ENCODE results near the gene FAAP100. TPM values are rescaled to one million over a fixed set of nuclear protein-coding genes. Genes with fewer than 3 reads are reported as not detected.
A peak's percentile ranks its signal among the peaks of the same experiment; 100 is the strongest.

FAAP100 gene
- total RNA-seq, 1 donor from 2014 or later = 15.4 TPM

DNA sequence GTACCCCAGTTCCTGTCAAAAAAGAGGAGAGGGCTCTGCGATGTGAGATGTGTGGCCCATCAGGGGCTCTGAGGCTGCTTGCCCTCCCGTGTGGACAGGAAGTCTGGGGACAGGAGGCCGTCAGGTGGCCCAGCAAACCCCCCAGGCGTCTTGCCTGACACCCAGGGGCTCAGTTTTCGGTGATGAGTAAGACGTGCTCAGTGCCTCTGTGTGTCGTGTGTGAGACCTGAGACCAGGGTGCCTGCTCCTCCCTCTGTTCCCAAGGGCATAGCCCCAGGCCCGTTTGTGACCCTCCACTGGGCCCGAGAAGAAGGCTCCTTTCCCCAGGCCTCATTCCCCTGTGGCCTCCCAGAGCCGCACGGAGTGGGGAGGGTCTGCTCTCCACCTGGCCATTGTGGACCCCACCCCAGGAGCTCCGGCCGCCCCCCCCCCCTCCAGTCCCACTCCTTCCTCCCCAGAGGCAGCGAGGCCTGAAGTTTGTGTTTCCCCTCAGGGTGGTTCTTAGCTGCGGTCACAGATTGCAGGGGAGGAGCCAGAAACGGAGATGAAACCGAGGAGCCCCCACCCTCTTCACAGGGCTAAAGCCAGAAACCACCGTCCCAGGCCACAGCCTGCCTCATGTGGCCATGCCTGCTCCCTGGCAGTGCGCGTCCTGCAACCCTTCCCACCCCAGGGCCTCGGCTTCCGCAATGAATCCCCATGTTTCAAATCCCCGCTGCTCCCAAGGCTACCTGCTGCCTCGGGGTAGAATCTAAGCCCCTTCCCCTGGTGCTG is 34.6 kb downstream of the FAAP100 start:
- intact Hi-C loops (cut with micrococcal nuclease) = no loop called here
- ATAC-seq = no peak
- peak; percentile 36 for DNase-seq

GRCh38 chr17:81517009-81517338 is 35.2 kb downstream of the FAAP100 start:
- ATAC-seq (no peak), DNase-seq (peak; percentile 26)
- intact Hi-C loops (cut with micrococcal nuclease) = no loop called here

- DNase-seq = peak; percentile 34
- intact Hi-C loops (cut with micrococcal nuclease) = no loop called here
- no peak for ATAC-seq
These were observed 35.7 kb downstream of the FAAP100 start for GRCh38 chr17:81516439-81516838.

GRCh38 chr17:81515530-81516041 is 36.6 kb downstream of the FAAP100 start:
- intact Hi-C loops (cut with micrococcal nuclease) = no loop called here
- ATAC-seq = no peak
- DNase-seq = peak; percentile 49

DNA sequence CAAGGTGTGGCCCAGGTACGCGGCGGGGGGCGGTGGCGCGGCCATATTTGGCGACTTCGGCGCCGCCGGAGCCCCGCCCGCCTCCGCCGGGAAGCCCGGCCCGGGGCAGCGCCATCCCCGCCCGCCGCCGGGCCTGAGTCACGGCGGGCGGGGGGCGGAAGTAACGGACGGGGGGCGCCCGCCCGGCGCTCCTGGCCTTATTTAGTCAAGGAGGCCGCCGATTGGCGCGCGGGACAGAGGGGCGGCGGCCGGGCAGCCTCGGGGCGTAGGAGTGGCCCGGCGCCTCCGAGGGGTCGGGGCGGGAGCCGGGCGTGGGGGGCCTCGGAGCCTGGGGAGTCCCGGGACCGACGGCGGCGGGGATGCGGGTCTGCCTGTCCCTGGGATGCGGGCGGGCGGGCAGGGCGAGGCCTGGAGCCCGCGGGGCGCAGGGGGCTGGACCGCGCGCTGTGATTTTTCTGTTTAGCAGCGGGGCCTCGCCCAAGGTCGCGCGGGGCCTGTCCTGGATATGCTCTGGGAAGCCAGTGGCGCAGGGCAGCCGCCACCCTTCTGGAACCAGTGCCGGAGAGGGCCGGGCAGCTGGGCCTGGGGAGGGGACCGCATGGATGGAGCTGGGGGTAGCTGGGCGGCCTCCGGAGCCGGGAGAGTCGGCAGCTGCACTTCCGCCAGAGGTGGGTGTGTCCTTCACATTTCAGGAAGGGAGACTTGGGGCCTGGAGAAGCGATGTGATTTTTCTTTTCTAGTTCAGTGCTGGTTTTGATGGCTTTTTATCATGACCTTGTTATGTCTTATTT is 37.2 kb downstream of the FAAP100 start:
- intact Hi-C loops (cut with micrococcal nuclease) = no loop called here
- DNase-seq = peak; percentile 92

DNA sequence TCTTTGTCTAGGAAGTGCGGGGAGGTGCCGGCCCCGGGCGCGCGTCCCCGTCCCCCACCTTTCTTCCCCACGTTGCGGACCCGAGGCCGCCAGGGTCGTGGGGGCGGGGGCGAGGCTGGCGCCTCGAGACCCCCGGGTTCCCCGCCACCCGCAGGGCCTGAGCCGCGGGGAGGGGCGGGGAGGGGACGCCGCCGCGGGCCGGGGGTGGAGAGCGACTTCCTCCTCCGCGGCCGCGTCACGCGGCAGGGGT is 37.7 kb downstream of the FAAP100 start:
- ATAC-seq (no peak), DNase-seq (no peak)
- intact Hi-C loops (cut with micrococcal nuclease) = no loop called here

More for the DNA sequence above, 37.2 kb downstream of the FAAP100 start:
- peak; percentile 55 for ATAC-seq

DNA sequence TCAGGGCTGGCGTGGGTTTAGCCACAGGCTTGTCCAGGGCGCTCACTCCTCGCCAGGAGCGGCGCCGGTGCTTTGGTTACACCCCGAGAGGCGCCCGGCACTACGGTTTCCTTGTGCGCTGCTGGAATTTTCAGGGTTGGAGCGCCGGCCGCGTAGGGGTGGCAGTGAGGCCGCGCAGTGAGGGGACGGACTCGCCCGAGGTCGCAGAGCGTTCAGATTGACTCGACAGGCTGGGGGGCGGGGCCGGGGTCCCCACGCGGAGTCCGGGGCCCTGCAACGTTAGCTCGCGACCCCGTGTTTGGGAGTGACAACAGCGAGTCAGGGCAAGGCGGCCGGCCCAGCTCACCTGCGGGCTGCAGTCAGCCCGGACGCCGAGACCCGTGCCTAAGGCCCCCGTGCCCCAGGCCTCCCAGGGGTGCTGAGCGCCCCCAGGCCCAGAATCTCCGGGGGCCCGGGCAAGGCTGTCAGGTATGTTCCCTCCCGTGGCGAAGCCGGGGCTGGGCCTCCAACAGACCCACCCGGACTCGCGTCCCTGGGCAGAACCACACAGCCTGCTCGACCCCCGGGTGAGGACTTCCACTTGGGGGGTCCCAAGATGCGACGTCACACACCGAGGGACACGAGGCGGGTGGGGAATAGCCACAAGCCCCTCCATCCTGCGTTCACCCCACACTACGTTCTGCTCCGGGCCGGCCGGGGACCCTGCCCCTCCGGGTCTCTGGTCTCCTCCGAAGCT is 38.2 kb downstream of the FAAP100 start:
- intact Hi-C loops (cut with micrococcal nuclease) = no loop called here
- DNase-seq (peak; percentile 83), ATAC-seq (peak; percentile 32)

DNA sequence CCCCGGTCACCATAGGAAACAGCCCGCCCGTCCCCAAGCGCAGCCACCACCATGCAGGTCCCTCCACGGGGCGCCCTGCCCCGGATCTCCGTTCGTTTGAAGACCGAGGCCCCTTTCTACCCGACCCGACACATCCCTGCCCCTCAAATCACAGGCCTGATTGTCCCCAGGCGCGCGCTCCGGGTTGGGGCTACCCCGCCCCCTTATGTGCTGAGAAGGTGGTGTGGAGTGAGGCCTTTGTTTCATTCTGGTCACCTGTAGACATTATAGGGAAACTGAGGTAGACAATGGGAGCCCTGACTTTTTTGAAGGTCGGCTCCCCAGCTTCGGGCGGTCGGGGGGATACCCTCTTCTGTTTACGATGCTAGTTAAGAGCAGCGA is 38.8 kb downstream of the FAAP100 start:
- ATAC-seq (peak; percentile 27), DNase-seq (peak; percentile 80)
- intact Hi-C loops (cut with micrococcal nuclease) = no loop called here

DNA sequence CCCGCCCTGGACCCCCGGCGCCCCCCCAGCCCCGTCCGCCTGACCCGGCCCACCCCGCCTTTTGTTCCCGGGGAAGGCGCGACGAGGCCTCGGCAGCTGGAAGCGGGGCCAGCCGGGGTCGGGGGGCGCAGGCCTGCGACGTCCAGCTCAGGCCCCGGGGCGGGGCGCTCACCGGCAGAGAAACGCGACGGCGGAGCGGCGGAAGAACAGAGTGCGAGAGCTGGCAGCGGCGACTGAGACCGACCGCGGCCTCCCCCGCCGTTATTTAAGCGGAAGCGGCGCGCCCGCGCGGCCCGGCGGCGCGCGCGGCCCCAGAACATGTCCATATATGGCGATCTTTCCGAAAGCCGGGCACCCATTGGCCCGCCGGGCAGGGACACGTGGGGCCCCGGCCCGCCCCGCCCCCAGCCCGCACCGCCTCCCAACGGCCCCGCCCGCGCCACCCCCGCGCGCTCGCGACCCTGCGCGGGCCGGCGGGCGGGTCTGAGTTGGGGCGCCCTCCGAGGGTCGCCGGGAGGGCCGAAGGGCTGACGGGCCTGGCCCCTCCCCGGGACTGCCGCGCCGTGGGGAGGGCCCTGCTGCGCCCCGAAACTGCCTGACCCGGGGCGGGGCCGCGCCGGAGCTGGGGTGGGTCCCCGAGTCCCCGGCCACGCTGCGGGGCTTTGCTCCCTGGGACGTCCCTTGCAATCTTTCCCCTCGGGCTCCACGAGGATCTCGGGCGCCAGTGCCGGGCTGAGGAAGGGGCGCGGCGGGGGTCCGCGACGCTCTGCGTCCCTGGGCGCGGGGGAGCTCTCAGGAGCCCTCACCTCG is 39.4 kb downstream of the FAAP100 start, which contains the start of gene ACTG1:
ACTG1 (minus strand) TSS at position 238 of the 810 bp plus-strand sequence. CDS start 445 bp downstream, outside the sequence.
- DNase-seq = peak; percentile 96
- intact Hi-C loops (cut with micrococcal nuclease) = no loop called here
- ATAC-seq = peak; percentile 68

- ATAC-seq = peak; percentile 0
- peak; percentile 59 for DNase-seq
- intact Hi-C loops (cut with micrococcal nuclease) = no loop called here
These were observed 40.2 kb downstream of the FAAP100 start for GRCh38 chr17:81511804-81512561.

DNA sequence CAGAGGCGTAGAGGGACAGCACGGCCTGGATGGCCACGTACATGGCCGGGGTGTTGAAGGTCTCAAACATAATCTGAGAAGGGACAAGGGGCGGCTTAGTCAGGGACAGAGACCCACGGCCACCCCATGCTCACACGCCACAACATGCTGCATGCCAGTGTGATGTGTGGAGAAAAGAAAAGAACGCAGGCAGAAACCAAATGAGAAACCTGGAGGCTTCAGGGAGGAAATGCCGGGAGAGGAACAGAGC is 40.7 kb downstream of the FAAP100 start:
- no peak for ATAC-seq
- intact Hi-C loops (cut with micrococcal nuclease) = no loop called here
- DNase-seq = no peak

GRCh38 chr17:81510785-81511553 is 41.2 kb downstream of the FAAP100 start:
- intact Hi-C loops (cut with micrococcal nuclease) = no loop called here
- ATAC-seq (no peak), DNase-seq (peak; percentile 56)

DNA sequence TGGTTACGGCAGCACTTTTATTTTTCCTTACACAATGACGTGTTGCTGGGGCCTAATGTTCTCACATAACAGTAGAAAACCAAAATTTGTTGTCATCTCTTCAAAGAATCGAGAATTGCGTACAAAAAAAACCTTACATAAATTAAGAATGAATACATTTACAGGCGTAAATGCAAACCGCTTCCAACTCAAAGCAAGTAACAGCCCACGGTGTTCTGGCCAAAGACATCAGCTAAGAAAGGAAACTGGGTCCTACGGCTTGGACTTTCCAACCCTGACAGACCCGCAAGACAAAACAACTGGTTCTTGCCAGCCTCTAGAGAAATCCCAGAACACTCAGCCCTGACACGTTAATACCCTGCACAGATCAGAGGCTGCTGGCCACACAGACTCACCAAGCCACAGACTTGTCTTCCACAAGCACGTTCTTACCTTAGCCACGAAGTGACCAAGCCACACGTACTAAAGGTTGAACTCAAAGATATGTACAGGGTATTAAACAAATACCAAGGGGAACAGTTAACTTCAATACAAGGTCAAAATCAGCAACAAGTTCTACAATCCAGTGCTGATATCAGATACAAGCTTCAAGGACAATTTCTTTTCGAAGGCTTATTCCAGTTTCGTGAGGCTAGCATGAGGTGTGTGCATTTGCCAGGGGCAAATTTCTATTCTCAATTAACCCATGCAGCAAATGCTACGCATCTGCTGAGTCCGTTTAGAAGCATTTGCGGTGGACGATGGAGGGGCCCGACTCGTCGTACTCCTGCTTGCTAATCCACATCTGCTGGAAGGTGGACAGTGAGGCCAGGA is 42.0 kb downstream of the FAAP100 start:
- no peak for ATAC-seq
- DNase-seq = peak; percentile 11
- intact Hi-C loops (cut with micrococcal nuclease) = no loop called here

DNA sequence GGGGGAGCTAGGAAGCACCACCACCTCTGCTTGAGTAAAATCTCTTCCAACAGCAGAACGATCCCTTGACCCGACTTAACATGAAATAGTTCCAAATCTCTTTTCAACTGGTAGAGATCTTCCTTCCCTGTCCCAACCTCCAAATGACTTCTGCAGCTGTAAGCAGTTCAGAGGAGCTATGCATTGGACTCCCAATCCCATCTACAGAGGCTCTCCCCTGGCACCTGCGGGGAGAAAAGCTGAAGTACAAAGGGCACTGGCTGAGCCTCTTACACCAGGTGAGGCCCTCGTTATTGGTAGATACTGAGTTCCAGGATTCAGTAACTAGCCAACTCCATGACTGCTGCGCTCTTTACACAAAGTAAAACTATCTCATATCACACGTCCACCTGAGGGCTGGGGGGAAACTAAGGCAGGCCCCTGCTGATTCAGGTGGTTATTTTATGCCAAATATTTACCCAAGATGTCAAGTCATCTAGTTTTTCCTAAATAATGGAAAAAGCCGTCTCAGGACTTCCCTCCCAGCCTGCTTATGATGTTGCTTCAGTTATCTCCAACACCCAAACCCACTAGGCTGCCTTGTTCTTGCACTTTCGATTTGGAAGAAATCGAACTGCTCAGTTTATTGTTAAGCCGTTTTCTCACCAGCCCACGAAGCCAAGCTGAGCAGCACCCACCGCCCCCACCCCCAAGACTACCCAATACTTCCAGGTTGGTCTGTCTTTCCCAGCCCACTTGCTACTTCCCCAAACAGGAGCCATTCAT is 42.8 kb downstream of the FAAP100 start:
- ATAC-seq (no peak), DNase-seq (peak; percentile 19)
- intact Hi-C loops (cut with micrococcal nuclease) = no loop called here

DNA sequence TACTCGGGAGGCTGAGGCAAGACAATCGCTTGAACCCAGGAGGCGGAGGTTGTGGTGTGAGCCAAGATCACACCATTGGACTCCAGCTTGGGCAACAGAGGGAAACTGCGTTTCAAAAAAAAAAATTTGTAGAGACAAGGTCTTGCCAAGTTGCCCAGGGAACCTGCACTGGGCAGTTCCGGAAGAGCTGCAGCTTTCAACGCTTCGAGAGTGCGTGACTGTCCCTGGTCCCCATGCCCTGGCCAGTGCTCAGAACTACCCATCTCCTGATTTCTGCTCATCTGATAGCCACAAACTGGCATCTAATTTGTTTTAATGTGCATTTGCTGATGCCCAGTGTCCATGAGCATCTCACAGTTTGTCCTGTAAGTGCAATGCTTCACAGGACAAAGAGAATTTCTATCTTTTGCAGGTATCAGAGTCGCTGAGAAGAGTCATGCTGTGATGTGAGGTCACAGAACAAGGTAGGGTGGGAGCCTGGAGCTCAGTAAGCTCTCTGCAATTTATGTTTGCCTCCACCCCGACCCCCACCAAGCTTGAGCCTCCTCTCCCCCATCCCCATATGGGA is 43.4 kb downstream of the FAAP100 start:
- intact Hi-C loops (cut with micrococcal nuclease) = no loop called here
- ATAC-seq (no peak), DNase-seq (peak; percentile 29)

DNA sequence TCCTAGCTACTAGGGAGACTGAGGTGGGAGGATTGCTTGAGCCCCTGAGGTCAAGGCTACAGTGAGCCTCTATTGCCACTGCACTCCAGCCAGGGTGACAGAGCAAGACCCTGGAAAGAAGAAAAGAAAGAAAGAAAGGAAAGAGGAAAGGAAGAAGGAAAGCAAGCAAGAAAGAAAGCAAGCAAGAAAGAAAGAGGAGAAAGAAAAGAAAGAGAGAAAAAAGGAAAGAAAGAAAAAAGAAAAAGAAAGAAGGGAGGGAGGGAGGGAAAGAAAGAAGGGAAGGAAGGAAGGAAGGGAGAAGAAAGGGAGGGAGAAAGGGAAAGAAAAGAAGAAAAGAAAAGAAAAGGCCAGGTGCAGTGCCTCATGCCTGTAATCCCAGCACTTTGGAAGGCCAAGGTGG is 48.5 kb downstream of the FAAP100 start:
- DNase-seq (no peak), ATAC-seq (no peak)
- intact Hi-C loops (cut with micrococcal nuclease) = no loop called here

Measured in left ventricle myocardium superior (tissue), 1 donor.